ENCODE measurements around the gene DENND2D.

DNA sequence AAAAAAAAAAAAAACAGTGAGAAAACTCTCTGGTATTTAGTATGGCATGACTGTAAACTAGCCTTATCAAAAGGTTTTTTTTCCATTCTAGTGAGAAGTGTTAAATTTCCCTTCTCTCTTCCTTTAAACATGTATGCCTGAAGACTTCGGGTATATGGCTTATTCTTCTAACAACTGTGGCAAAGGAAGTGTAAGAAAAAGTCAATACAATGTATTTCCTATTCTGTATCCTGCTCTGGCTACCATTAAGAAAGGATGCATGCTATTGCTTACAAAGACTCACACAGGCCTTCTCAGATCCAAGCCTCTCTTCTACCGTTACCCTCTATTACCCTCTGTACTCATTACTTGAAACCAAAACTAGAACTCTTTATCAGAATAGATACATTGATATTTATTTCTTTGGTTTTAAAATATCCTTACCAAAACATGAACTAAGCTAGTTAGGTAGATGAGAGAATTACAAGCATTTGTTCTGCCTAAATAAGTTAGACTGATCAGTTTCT, 52.0 kb downstream of the DENND2D start:
- TF ChIP-seq EZH2 (IDR thresholded peaks at IDR 0.05; ENCODE audit: borderline replicate concordance, insufficient read depth, low read length, poor library complexity, severe bottlenecking) (no peak), POLR2AphosphoS5 (IDR thresholded peaks at IDR 0.05) (no peak)
- TF ChIP-seq, protein P1, sequence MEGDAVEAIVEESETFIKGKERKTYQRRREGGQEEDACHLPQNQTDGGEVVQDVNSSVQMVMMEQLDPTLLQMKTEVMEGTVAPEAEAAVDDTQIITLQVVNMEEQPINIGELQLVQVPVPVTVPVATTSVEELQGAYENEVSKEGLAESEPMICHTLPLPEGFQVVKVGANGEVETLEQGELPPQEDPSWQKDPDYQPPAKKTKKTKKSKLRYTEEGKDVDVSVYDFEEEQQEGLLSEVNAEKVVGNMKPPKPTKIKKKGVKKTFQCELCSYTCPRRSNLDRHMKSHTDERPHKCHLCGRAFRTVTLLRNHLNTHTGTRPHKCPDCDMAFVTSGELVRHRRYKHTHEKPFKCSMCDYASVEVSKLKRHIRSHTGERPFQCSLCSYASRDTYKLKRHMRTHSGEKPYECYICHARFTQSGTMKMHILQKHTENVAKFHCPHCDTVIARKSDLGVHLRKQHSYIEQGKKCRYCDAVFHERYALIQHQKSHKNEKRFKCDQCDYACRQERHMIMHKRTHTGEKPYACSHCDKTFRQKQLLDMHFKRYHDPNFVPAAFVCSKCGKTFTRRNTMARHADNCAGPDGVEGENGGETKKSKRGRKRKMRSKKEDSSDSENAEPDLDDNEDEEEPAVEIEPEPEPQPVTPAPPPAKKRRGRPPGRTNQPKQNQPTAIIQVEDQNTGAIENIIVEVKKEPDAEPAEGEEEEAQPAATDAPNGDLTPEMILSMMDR (IDR thresholded peaks at IDR 0.05; ENCODE audit: poor library complexity, severe bottlenecking): no peak
- TF ChIP-seq, protein P2, sequence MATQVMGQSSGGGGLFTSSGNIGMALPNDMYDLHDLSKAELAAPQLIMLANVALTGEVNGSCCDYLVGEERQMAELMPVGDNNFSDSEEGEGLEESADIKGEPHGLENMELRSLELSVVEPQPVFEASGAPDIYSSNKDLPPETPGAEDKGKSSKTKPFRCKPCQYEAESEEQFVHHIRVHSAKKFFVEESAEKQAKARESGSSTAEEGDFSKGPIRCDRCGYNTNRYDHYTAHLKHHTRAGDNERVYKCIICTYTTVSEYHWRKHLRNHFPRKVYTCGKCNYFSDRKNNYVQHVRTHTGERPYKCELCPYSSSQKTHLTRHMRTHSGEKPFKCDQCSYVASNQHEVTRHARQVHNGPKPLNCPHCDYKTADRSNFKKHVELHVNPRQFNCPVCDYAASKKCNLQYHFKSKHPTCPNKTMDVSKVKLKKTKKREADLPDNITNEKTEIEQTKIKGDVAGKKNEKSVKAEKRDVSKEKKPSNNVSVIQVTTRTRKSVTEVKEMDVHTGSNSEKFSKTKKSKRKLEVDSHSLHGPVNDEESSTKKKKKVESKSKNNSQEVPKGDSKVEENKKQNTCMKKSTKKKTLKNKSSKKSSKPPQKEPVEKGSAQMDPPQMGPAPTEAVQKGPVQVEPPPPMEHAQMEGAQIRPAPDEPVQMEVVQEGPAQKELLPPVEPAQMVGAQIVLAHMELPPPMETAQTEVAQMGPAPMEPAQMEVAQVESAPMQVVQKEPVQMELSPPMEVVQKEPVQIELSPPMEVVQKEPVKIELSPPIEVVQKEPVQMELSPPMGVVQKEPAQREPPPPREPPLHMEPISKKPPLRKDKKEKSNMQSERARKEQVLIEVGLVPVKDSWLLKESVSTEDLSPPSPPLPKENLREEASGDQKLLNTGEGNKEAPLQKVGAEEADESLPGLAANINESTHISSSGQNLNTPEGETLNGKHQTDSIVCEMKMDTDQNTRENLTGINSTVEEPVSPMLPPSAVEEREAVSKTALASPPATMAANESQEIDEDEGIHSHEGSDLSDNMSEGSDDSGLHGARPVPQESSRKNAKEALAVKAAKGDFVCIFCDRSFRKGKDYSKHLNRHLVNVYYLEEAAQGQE (IDR thresholded peaks at IDR 0.05; ENCODE audit: borderline replicate concordance): no peak

All from neural cell (in vitro differentiated cells).